Measurements from ENCODE around the gene MX1.

DNA sequence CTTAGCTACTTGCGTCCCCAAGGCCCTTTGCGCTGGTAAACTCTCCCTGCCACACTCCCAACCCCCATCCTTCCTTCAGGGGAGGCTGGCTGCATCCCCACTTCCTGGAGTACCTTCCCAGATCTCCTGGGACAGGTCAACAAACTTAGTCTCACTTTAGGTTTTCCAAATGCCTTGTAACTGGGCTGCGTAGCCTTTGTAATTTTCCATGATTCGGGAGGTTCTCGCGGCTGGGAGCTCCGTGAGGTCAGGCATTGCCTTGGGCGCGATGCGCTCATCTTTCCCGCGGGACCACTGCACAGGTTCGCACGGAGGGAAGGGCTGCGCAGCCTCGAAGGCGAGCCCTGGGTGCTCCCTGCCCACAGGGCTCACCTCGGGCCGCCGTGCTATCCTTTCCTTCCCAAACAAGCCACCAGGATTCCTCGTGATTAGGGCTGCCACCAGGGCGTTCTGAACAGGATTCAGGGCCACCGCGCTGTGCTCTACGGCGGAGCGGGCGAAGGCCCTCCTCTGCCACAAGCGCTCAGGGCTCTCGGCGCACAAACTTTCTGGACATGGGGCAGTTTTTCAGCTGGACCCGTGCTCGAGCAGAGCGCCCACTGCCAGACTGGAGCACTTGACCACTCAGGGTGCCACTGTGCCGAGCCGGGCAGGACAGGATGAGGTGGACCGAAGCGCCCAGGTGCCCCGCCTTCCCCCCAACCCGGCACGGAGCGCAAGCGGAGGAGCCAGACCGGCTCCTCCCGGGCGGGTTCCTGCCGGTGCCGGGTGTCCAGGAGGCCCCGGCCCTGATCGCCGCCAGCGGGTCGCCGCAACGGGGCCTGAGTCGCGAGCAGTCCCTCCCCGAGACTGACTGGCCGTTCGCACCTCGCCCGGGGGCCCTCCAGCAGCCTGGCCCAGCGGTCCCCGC is 80.8 kb downstream of the MX1 start:
- TF ChIP-seq, protein P1, sequence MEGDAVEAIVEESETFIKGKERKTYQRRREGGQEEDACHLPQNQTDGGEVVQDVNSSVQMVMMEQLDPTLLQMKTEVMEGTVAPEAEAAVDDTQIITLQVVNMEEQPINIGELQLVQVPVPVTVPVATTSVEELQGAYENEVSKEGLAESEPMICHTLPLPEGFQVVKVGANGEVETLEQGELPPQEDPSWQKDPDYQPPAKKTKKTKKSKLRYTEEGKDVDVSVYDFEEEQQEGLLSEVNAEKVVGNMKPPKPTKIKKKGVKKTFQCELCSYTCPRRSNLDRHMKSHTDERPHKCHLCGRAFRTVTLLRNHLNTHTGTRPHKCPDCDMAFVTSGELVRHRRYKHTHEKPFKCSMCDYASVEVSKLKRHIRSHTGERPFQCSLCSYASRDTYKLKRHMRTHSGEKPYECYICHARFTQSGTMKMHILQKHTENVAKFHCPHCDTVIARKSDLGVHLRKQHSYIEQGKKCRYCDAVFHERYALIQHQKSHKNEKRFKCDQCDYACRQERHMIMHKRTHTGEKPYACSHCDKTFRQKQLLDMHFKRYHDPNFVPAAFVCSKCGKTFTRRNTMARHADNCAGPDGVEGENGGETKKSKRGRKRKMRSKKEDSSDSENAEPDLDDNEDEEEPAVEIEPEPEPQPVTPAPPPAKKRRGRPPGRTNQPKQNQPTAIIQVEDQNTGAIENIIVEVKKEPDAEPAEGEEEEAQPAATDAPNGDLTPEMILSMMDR (conservative IDR thresholded peaks at IDR 0.05) = no peak
- 0 out of 2 replicates have a peak, but pooled peaks have one; percentile 39 for TF ChIP-seq ZFX (IDR thresholded peaks at IDR 0.05)

All from C4-2B (cell line).